ENCODE data around the gene MRTFA.

The MRTFA gene

GRCh38 chr22:40466976-40467375 lies 169.5 kb downstream of the MRTFA start:
- ChIA-PET CTCF (no interaction called here), POLR2A (no interaction called here)
- DNase-seq (ENCODE audit: extremely low spot score), result no peak
- TF ChIP-seq PKNOX1 (IDR thresholded peaks at IDR 0.05), result no peak
- no peak for TF ChIP-seq TARDBP (IDR thresholded peaks at IDR 0.05)
- TF ChIP-seq NFRKB (IDR thresholded peaks at IDR 0.05), result no peak
- TF ChIP-seq CTBP1 (IDR thresholded peaks at IDR 0.05; ENCODE audit: borderline replicate concordance), result no peak
- no peak for TF ChIP-seq SUZ12 (IDR thresholded peaks at IDR 0.05)
- TF ChIP-seq SP1 (IDR thresholded peaks at IDR 0.05), result no peak
- TF ChIP-seq LEF1 (IDR thresholded peaks at IDR 0.05; ENCODE audit: borderline replicate concordance), result no peak
- TF ChIP-seq FOXA1 (IDR thresholded peaks at IDR 0.05), result no peak

- no peak for DNase-seq (ENCODE audit: extremely low spot score)
- CTCF ChIA-PET, result no interaction called here
- no peak for TF ChIP-seq TARDBP (IDR thresholded peaks at IDR 0.05)
- TF ChIP-seq SP1 (IDR thresholded peaks at IDR 0.05), result no peak
- TF ChIP-seq BHLHE40 (IDR thresholded peaks at IDR 0.05; ENCODE audit: borderline replicate concordance), result no peak
- no peak for TF ChIP-seq ZNF384 (IDR thresholded peaks at IDR 0.05)
- no peak for TF ChIP-seq FOXM1 (IDR thresholded peaks at IDR 0.05; ENCODE audit: borderline replicate concordance)
- POLR2A ChIA-PET, result no interaction called here
Measured at GRCh38 chr22:40463683-40464082, 172.8 kb downstream of the MRTFA start.

- no peak for DNase-seq (ENCODE audit: extremely low spot score)
- POLR2A ChIA-PET, result no interaction called here
- CTCF ChIA-PET, result no interaction called here
- no peak for TF ChIP-seq ZNF384 (IDR thresholded peaks at IDR 0.05)
Measured at GRCh38 chr22:40463017-40463631, 173.4 kb downstream of the MRTFA start.

GRCh38 chr22:40462195-40462984 lies 174.1 kb downstream of the MRTFA start:
- DNase-seq (ENCODE audit: extremely low spot score), result no peak
- TF ChIP-seq BHLHE40 (IDR thresholded peaks at IDR 0.05; ENCODE audit: borderline replicate concordance) (no peak), FOXA1 (IDR thresholded peaks at IDR 0.05) (no peak), HDGF (IDR thresholded peaks at IDR 0.05; ENCODE audit: borderline replicate concordance) (no peak), CTBP1 (IDR thresholded peaks at IDR 0.05; ENCODE audit: borderline replicate concordance) (no peak), ARNT (IDR thresholded peaks at IDR 0.05) (no peak), PKNOX1 (IDR thresholded peaks at IDR 0.05) (no peak)
- CTCF ChIA-PET, result no interaction called here
- POLR2A ChIA-PET, result no interaction called here

GRCh38 chr22:40453671-40454070 lies 182.8 kb downstream of the MRTFA start:
- TF ChIP-seq HDGF (IDR thresholded peaks at IDR 0.05; ENCODE audit: borderline replicate concordance) (no peak), L3MBTL2 (conservative IDR thresholded peaks at IDR 0.05) (no peak), ELF4 (IDR thresholded peaks at IDR 0.05) (no peak), SUZ12 (IDR thresholded peaks at IDR 0.05) (no peak), PKNOX1 (IDR thresholded peaks at IDR 0.05) (no peak), CTBP1 (IDR thresholded peaks at IDR 0.05; ENCODE audit: borderline replicate concordance) (no peak)
- ChIA-PET CTCF (interaction anchor here (0.6 to 1.0 kb wide), 2 partner anchors 59 to 194 kb away, joined by 4 to 6 read pairs; no protein-coding TSS in a partner anchor), POLR2A (interaction anchor here (0.6 kb wide), 1 partner anchor 471 kb away, joined by 3 read pairs; no protein-coding TSS in a partner anchor)
- no peak for DNase-seq (ENCODE audit: extremely low spot score)

GRCh38 chr22:40452730-40453487 lies 183.6 kb downstream of the MRTFA start:
- no peak for DNase-seq (ENCODE audit: extremely low spot score)
- CTCF ChIA-PET, result interaction anchor here (0.6 to 1.0 kb wide), 2 partner anchors 60 to 194 kb away, joined by 4 to 6 read pairs; no protein-coding TSS in a partner anchor
- POLR2A ChIA-PET, result interaction anchor here (0.6 kb wide), 1 partner anchor 470 kb away, joined by 3 read pairs; no protein-coding TSS in a partner anchor

More at GRCh38 chr22:40452730-40453487, 183.6 kb downstream of the MRTFA start:
- TF ChIP-seq PKNOX1 (IDR thresholded peaks at IDR 0.05) (no peak), FOXK2 (IDR thresholded peaks at IDR 0.05) (no peak), ZNF384 (IDR thresholded peaks at IDR 0.05) (peak; percentile 76), NFRKB (IDR thresholded peaks at IDR 0.05) (no peak), L3MBTL2 (conservative IDR thresholded peaks at IDR 0.05) (no peak), LEF1 (IDR thresholded peaks at IDR 0.05; ENCODE audit: borderline replicate concordance) (no peak), HDGF (IDR thresholded peaks at IDR 0.05; ENCODE audit: borderline replicate concordance) (no peak), CTBP1 (IDR thresholded peaks at IDR 0.05; ENCODE audit: borderline replicate concordance) (no peak)
